Measurements from ENCODE around the gene KCTD16.

Gene KCTD16

GRCh38 chr5:144416196-144416595 lies 245.5 kb downstream of the KCTD16 start:
- DNase-seq = no peak

GRCh38 chr5:144418719-144419118 lies 248.0 kb downstream of the KCTD16 start:
- DNase-seq = no peak

- DNase-seq = no peak
Observed at GRCh38 chr5:144421411-144421810, 250.7 kb downstream of the KCTD16 start.

GRCh38 chr5:144422018-144422727 lies 251.5 kb downstream of the KCTD16 start:
- no peak for DNase-seq

GRCh38 chr5:144427866-144428265 lies 257.2 kb downstream of the KCTD16 start:
- DNase-seq = no peak

- DNase-seq = no peak
Observed at GRCh38 chr5:144428326-144428725, 257.7 kb downstream of the KCTD16 start.

GRCh38 chr5:144429405-144429804 lies 258.7 kb downstream of the KCTD16 start:
- no peak for DNase-seq

- no peak for DNase-seq
Observed at GRCh38 chr5:144429905-144430304, 259.2 kb downstream of the KCTD16 start.

GRCh38 chr5:144433140-144433822 lies 262.6 kb downstream of the KCTD16 start:
- no peak for DNase-seq

- DNase-seq = no peak
Observed at GRCh38 chr5:144433893-144434292, 263.2 kb downstream of the KCTD16 start.

- DNase-seq = no peak
Observed at GRCh38 chr5:144436007-144436406, 265.3 kb downstream of the KCTD16 start.

GRCh38 chr5:144438237-144438636 lies 267.6 kb downstream of the KCTD16 start:
- no peak for DNase-seq

- DNase-seq = no peak
Observed at GRCh38 chr5:144448457-144448856, 277.8 kb downstream of the KCTD16 start.

- DNase-seq = no peak
Observed at GRCh38 chr5:144451187-144451973, 280.7 kb downstream of the KCTD16 start.

- no peak for DNase-seq
Observed at GRCh38 chr5:144453753-144454152, 283.1 kb downstream of the KCTD16 start.

- no peak for DNase-seq
Observed at GRCh38 chr5:144457160-144457559, 286.5 kb downstream of the KCTD16 start.

GRCh38 chr5:144458216-144458615 lies 287.5 kb downstream of the KCTD16 start:
- no peak for DNase-seq

- no peak for DNase-seq
Observed at GRCh38 chr5:144460600-144460999, 289.9 kb downstream of the KCTD16 start.

- DNase-seq = no peak
Observed at GRCh38 chr5:144462577-144462976, 291.9 kb downstream of the KCTD16 start.

GRCh38 chr5:144463481-144464223 lies 293.0 kb downstream of the KCTD16 start:
- DNase-seq = no peak

- no peak for DNase-seq
Observed at GRCh38 chr5:144464306-144464705, 293.6 kb downstream of the KCTD16 start.

GRCh38 chr5:144465441-144465840 lies 294.8 kb downstream of the KCTD16 start:
- DNase-seq = no peak

- no peak for DNase-seq
Observed at GRCh38 chr5:144467792-144468191, 297.1 kb downstream of the KCTD16 start.

All from activated T-cell treated with anti-CD3 and anti-CD28 coated beads for 4 hours (primary cell).